K562 (cell line): ENCODE results near the gene STAB1.

Experiments
- EZH2 ChIP-seq: IDR thresholded peaks from 2 replicates; pipeline ENCODE4 v1.6.1; 2012; ENCODE audit warnings: low read depth, mild to moderate bottlenecking, inconsistent platforms, low read length, borderline replicate concordance
- HDAC2 ChIP-seq: fragments of 450-650 bp; IDR thresholded peaks from 2 replicates; pipeline ENCODE4 v1.6.1; 2016; ENCODE audit warnings: mild to moderate bottlenecking
- HNRNPK ChIP-seq: fragments of 200-400 bp; formaldehyde crosslinking; IDR thresholded peaks from one replicate; pipeline ENCODE4 v1.6.1; 2018; ENCODE audit warnings: mild to moderate bottlenecking, low read depth, low read length; ENCODE audit not compliant: poor library complexity, severe bottlenecking
- HSF4 ChIP-seq: fragments of 250-450 bp; sonication (Bioruptor Pico); IDR thresholded peaks from 2 replicates; pipeline ENCODE4 v2.1.2; 2022; ENCODE audit warnings: mild to moderate bottlenecking, moderate library complexity, borderline replicate concordance
- MAFK ChIP-seq: IDR thresholded peaks from 2 replicates; pipeline ENCODE4 v1.6.1; 2011; ENCODE audit warnings: low read length, improper control_type of control experiment
- MYC ChIP-seq, 2 experiments: fragments of 250-450 bp in 1 of 2; sonication (Bioruptor Pico) in 1 of 2; IDR thresholded peaks; 2 replicates each; pipeline versions ENCODE4 v1.5.1 to v1.6.1; 2012 to 2021; ENCODE audit warnings: low read depth in 2 of 2, borderline replicate concordance in 1 of 2, improper control_type of control experiment in 1 of 2, low read length in 1 of 2, mild to moderate bottlenecking in 1 of 2, moderate library complexity in 1 of 2
- NFIX ChIP-seq: fragments of 250-450 bp; sonication (Bioruptor Pico); IDR thresholded peaks from 2 replicates; pipeline ENCODE4 v1.4.0; 2020; ENCODE audit warnings: low read depth, mild to moderate bottlenecking, moderate library complexity
- POLR2A ChIP-seq: fragments of 450-650 bp; conservative IDR thresholded peaks from 2 replicates; pipeline ENCODE4 v1.6.1; 2016
- RAD21 ChIP-seq, 2 experiments: fragments of 250-450 bp in 1 of 2; fragments of 450-650 bp in 1 of 2; sonication (Bioruptor Pico) in 1 of 2; formaldehyde crosslinking in 1 of 2; IDR thresholded peaks in 1 of 2; conservative IDR thresholded peaks in 1 of 2; 2 replicates each; pipeline versions ENCODE4 v1.4.0 to v1.8.0; 2020 to 2022; ENCODE audit warnings: mild to moderate bottlenecking in 2 of 2, moderate library complexity in 1 of 2
- ZFP30 ChIP-seq: fragments of 250-450 bp; sonication (Bioruptor Pico); IDR thresholded peaks from 2 replicates; pipeline ENCODE4 v1.8.0; 2022; ENCODE audit warnings: moderate library complexity, mild to moderate bottlenecking, inconsistent platforms, borderline replicate concordance
- ZNF274 ChIP-seq: IDR thresholded peaks from 2 replicates; pipeline ENCODE4 v1.6.1; 2011; ENCODE audit warnings: low read depth, mild to moderate bottlenecking, low read length, moderate library complexity, borderline replicate concordance
- ZSCAN29 ChIP-seq: fragments of 450-650 bp; IDR thresholded peaks from 2 replicates; pipeline ENCODE4 v1.6.1; 2017
- TF ChIP-seq, protein P1 (sequence below), 3 experiments: IDR thresholded peaks in 2 of 3; conservative IDR thresholded peaks in 1 of 3; 2 replicates each; pipeline ENCODE4 v1.5.1; 2011 to 2012; ENCODE audit warnings: low read length in 3 of 3, mild to moderate bottlenecking in 3 of 3, control low read depth in 2 of 3, improper control_type of control experiment in 1 of 3, inconsistent platforms in 1 of 3, low read depth in 1 of 3, mixed read lengths in 1 of 3, moderate library complexity in 1 of 3; ENCODE audit not compliant: insufficient read depth in 2 of 3

DNA sequence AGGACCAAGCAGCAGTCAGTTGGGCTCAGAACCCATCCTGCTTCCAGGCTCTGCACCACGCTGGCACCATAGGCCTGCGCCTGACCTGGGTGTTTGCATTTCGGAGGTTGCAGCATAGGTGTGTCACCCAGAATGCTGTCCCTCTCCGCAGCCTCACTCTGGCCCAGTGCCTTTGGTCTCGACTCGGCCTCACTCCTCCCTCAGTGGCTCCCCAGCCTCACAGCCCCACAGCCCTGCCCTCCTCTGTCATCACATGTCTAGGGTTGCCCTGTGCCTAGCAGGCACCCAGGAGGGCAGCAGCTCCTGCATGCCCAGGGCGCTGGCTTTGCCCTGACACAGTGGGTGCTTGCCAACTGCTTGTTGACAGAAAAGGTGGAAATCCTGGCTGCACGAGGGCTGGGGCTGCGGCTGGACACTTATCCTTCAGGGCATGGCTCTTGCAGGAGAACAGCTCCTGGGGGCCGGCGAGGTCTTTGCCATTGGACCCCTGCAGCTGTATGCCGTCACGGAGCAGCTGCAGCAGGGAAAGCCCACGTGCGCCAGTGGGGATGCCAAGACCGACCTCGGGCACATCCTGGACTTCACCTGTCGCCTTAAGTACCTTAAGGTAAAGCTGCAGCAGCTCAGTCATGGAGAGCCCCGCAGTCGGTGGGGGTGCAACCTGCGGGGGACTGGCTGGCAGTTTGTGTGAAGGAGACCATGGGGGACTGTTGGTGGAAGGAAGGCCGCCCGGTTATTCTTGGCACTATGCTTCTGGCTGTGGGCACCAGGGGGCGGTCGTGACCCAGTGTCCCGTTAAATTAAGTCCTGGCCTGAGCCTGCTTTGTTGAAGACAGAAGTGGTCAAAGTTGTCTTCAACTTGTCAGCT lies 23.5 kb upstream of the STAB1 start:
- TF ChIP-seq EZH2 (no peak), MYC (IDR thresholded peaks at IDR 0.05; ENCODE audit: low read depth, low read length) (no peak), MYC (CRISPR knock-in tag; IDR thresholded peaks at IDR 0.05; ENCODE audit: borderline replicate concordance, low read depth) (no peak), POLR2A (no peak), NFIX (CRISPR knock-in tag) (no peak), MAFK (no peak), HSF4 (CRISPR knock-in tag) (no peak), HNRNPK (no peak), HDAC2 (no peak), RAD21 (CRISPR knock-in tag; conservative IDR thresholded peaks at IDR 0.05 in 1 of 2, IDR thresholded peaks at IDR 0.05 in 1 of 2) (peak in 1 of 2 experiments; percentile 25; a peak in 1 of 4 replicates), ZFP30 (no peak), ZSCAN29 (no peak), ZNF274 (no peak)
- TF ChIP-seq, protein P1, sequence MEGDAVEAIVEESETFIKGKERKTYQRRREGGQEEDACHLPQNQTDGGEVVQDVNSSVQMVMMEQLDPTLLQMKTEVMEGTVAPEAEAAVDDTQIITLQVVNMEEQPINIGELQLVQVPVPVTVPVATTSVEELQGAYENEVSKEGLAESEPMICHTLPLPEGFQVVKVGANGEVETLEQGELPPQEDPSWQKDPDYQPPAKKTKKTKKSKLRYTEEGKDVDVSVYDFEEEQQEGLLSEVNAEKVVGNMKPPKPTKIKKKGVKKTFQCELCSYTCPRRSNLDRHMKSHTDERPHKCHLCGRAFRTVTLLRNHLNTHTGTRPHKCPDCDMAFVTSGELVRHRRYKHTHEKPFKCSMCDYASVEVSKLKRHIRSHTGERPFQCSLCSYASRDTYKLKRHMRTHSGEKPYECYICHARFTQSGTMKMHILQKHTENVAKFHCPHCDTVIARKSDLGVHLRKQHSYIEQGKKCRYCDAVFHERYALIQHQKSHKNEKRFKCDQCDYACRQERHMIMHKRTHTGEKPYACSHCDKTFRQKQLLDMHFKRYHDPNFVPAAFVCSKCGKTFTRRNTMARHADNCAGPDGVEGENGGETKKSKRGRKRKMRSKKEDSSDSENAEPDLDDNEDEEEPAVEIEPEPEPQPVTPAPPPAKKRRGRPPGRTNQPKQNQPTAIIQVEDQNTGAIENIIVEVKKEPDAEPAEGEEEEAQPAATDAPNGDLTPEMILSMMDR (IDR thresholded peaks at IDR 0.05 in 2 of 3, conservative IDR thresholded peaks at IDR 0.05 in 1 of 3; ENCODE audit: insufficient read depth in 2 of 3, low read depth in 1 of 3, low read length in 3 of 3): peak; percentile 46 to 59 (median 54)
